ENCODE data around the gene ITGA1. TPM values are rescaled to one million over a fixed set of nuclear protein-coding genes. Genes with fewer than 3 reads are reported as not detected.
A peak's percentile ranks its signal among the peaks of the same experiment; 100 is the strongest.
"Not testable (repeated sequence)": the region's sequence is repeated elsewhere in the genome, so short reads cannot be mapped to it uniquely, and the experiment has no call there.

The ITGA1 gene
- total RNA-seq, 1 donor from 2014 or later, result 5.1 TPM

DNA sequence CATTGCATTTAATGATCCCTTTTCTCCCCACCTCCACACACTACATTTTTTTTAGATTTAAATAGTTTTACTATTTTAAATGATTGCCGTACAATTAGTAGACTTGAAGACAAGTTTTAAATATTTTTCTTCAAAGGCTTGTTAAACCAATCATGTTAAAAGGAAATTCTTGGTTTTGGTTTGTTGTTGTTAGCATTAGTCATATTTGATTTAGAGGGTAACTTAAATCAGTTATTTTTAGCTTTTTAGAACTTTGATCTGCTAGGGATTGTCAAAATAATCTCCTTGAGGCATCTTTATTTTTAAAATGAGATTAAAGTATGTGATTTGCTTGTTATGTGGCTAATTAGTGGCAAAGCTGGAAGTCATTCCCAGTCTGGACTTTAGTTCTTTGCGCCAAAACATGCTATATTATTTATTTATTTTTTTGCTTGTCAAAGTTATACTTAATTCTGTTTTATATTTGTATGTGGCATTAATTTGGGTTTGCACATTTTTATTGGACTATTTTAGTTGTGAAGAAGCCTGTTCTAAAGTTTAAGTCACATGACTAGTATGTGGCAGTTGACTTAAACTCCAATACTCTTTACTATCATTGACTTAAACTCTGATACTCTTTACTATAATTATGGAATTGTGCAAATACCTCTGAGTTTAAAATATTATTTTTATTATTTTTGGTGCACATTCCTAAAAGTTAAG lies 14.7 kb downstream of the ITGA1 start:
- no peak for ATAC-seq

DNA sequence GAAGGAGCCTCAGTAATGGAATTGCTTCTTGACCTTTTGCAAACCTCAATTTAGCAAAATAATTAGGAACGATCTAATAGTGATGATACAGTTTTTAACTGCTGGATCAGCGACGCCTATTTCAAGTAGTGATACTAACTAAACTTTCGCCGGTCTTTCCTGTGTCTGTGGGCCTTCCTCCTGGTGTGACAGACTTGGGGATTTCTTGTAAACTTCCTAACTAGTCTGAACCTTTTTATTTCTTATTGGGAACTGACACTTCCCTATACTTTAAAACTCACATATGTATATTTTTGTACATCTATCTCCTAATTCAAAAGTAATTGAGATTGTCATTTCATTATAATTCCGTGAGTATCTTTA lies 15.2 kb downstream of the ITGA1 start:
- no peak for ATAC-seq

DNA sequence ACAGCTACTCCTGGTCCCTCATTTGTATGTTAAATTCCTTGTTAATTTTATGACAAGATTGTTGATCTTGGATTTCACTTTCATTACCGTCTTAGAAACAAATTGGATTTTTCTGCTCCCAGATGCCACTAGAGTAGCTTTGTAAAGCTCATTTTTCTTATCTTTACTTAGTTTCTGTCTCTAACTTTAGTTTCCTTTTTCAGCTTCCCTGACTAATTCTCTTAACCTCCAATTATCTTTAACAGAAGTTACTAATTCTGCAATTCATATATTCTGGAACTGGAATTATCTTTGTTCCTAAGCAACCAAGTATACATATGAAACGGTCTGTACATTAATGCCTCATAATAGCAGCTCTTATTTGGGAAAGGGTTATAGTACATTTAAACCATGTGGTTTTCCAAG lies 16.7 kb downstream of the ITGA1 start:
- no peak for ATAC-seq

DNA sequence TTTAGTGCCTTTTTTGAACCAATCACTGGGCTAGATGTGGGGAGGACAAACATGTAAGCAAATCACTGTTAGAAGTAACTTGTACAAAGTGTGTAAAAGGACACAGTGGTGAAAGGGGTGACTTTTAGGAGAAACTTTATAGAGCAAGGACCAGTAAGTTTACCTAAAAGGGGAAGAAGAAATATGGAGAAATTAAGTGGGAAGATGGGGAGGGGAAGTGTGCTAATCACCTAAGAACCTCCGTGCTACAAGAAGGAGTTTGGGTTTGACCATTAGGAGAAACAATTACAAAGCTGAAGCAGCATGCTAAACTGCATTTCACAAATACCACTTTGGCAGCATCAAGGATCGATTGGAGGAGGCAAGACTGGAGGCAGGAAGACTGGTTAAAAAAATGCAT lies 17.3 kb downstream of the ITGA1 start:
- no peak for ATAC-seq

DNA sequence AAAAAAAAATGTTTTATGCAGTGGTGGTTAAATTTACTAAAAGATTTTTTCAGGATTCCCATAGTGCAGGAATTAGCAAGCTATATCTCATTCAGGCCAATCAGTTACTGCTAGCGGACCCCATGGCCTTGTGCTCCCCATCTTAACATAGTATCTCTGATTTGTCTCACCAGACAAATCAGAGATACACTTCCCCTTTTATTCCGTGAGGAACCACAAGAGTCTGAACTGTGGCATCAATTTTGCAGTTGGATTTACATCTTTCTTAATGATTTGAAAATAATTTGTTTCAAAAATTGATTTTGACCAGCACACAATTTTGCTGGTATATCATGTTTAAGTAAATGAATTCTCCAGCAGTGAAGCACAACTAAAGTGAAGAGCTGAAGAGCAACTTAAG lies 17.9 kb downstream of the ITGA1 start:
- no peak for ATAC-seq

DNA sequence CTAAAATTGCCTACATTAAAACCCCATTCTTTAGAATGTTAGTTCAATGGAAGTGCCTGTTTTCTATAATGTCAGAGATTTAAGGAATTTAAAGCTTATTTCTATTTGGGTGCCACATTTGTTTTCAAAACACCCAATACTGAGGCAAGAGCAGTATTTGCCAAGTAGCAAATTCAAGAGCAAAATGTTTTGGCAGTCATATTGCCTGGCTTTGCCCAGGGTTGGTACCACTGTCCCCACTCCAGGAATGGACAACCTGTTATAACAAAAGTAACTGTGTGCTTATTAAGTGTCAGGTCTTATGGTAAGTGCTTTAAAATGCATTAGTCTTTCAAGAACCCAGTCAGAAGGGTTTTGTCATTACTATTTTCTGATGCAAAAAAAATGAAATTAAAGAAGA lies 19.3 kb downstream of the ITGA1 start:
- ATAC-seq, result no peak

DNA sequence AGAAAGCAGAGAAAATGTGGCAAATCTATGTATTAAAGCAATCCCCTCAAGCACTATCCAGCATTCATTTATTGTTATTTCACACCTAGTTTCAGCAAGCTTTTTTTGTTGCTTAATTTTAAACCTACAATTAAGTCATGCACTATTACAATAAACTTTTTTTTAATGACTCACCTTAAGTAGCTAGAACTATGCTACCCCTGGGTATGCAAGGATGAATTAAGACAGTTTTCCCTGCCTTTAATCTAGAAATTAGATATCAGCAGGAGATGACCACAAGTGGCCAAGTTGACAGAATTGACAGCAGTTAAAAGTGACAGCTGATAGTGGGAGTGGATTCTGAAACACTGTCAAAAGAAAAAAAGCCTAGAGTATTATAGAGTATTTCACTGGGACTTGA lies 20.0 kb downstream of the ITGA1 start:
- no peak for ATAC-seq

DNA sequence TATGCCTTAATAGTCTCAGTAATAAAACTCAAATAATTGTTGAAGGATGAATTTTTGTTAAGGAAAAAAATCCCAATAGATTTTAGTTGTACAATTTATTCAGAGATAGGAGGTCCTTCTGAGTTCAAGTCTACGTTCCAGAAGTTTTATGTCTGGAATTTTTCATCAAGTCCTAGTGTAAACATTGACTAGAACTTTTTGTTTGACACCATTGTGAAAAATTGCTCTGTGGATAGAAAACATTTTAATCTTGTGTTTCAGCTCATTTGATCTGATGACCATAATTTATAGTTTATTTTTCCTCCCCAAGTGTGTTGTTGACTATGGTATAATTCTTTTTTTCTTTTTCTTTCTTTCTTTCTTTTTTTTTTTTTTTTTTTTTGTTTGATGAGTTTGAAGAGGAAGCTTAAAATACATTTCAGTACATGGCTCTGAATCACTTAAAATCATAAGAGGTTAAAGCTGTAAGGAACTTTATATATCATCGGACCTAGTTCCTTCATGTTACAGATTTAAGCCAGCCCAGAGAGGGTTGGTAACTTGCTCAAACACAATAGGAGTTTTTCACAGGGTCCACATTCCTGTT lies 20.7 kb downstream of the ITGA1 start:
- no peak for ATAC-seq

DNA sequence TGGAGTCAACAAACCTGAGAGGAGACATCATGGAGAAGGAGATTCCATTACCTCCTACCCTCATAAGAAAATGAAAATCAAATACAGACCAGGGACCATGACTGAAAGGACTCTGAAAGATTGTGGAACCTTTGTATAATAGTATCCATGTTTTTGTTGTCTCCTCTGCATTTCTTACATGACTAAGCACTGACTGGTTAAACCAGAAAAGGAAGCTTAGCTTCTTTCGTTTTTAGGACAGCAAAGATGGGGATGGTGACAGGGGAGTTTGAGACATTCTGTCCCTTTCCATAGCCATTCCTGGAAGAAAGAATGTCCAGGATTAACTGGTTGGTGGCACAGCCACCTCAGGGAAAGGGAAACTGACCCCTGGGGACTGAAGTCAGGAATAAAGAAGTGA lies 22.2 kb downstream of the ITGA1 start:
- peak; percentile 83 for ATAC-seq

DNA sequence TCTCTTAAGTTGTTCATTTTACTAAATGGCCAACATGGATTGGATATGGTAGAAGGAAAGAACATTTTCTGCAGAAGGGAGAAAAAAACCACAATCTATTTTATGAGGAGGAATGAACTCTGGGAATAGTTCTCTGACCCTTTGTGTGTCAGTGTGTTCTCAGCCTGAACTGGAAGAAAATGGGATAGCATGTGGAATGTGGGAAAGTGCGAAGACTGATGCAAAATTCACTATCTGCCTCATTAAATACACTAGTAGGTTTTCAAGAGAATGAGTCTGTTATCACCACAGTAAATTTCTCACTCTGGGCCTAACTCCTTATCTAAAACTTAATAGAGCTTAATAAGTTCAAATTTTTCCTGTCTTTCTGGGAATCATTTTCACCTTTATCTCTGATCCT lies 22.7 kb downstream of the ITGA1 start:
- ATAC-seq, result no peak

DNA sequence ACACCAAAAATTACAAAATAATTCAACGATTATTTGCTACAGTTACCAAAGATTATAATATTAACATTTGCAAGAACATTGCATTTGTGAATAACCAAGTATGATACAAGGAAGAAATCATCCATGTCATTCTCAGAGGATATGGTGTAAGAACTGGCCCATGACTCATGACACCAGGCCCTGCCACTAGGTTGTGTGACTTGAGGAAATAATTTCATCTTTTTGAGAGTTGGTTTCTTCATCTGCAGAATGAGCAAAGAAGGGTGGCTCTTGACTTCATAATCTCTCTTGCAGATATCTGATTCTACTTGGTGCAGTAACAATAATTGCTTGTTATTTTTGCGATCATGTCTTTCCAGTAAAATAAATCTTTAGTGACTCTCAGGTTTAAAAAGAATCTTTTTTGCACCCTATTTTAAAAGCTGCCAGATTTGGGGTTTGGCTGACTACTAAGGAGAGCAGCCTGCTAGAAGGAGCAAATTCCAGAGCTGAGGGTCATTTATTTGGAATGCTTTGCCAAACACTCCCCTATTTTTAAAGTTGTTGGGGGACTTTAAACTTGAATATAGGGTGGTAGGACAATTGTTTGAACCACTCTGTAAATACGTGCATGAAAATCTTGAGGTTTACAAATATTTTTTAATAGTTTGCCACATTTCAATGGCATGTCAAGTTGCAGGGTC lies 23.5 kb downstream of the ITGA1 start:
- peak; percentile 92 for ATAC-seq

DNA sequence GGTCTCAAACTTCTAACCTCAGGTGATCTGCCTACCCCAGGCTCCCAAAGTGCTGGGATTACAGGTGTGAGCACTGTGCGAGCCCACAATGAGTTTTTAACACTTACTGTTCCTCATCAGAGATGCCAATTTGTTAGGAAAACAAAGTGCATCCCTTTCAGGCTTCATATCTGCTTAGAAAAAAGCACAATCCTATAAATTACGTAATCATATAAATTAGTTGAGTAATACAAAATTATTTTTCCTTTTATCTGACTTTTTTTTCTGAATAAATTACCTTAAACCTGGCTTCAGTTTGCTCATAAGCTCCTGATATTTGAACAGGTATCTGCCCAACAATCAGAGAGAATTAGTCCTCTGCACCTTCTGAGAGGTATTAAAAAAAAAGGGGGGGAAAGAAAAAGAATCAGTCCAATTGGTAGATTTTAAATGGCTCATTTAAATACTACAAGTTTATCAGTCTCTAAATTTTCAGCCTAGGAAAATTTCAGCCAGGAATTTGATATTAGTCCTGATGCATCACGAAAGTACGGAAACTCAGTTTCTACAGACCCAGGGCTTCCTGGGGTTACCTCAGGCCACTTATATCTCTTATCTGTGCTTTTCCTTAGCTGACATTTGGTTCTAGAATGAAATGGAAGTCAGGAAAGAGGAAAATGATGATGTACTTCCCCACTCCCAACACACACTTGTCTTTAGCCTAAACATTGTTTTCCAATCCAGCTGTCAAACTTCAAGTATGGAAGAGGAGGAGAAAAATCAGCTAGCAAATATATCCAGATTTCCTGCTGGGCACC lies 26.8 kb downstream of the ITGA1 start:
- ATAC-seq, result no peak

DNA sequence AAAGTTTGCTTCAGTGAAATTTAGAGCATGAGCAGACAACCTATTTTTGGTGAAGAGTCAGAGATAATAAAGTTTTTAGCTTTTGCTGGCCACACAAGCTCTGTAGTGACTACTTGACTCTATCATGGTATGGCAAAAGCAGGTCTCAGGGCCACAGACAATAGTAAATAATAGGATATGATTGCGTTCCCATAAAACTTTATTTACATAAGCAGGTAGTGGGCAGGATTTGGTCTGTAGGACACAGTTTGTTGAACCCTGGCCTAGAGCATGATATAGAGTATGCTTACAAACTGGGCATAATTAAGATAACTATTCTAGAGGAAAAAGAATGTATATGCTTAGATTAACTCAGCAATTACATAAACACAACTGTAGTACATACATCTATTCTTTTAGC lies 30.1 kb downstream of the ITGA1 start:
- ATAC-seq, result no peak

DNA sequence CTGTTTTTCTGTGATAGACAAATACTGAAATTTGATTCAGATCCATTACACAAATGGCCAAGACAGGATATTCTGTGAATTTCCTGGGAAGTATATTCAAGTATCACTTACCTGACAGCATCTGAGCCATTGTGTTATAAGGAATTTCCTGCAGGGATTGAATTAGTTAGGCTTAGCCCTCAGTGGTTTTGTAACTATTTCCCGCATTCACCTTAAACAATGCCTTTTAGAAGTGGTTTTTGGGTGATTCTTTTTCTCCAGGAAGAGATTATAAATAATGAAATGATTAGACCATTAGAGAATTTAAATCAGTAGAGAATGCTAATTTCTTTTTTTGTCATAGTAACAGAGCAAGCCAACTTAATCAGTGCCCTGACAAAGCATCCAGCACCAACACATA lies 30.6 kb downstream of the ITGA1 start:
- no peak for ATAC-seq

DNA sequence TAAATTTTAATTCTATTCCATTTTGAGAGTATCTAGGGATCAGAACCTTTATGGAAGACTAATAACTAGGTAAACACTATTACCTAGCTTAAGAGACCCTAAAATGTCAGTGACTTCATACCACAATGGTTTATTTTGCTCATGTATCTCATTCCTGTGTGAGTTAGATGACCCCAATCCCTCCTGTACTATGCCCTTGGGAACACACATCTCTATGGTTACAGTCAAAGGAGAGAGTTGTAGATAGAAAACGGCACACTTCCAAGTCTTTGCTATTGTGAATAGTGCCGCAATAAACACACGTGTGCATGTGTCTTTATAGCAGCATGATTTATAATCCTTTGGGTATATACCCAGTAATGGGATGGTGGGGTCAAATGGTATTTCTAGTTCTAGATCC lies 31.1 kb downstream of the ITGA1 start:
- ATAC-seq, result not testable (repeated sequence)

DNA sequence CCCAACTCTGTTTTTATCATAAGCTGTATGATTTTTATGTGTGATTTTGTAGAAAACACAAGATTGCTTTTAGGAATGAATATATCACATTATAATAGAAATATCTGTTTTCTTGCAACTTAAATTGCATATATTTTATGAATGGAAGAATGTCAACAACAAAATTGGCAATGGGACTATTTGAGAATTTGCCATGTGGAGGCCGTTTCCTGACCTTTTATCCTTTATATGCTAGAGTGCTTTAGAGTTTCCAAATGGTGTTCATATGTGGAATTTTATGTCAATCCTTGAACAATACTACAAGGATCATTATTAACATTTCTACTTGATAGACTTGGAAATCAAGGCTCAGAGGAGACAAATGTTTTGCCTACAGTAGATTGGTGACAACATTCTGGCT lies 34.2 kb downstream of the ITGA1 start:
- ATAC-seq, result no peak

DNA sequence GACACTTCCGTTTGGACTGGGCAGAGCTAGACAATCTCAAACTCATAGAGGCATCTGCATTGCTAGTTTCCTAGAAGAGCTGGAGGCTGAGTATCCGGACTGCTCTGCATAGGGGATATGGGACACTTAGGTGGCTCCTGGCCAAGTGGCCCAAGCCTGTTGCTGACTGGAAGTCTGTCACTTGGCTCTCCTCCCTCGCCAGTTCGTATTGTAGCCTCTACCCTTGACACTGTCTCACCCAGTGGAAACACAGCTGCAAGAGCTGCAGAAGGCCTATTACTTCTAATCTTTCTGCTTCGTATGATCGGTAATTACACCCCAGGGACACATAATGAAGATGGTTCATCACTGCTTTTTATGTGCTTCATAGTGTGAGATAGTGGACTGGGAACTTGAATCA lies 34.7 kb downstream of the ITGA1 start:
- ATAC-seq, result no peak

DNA sequence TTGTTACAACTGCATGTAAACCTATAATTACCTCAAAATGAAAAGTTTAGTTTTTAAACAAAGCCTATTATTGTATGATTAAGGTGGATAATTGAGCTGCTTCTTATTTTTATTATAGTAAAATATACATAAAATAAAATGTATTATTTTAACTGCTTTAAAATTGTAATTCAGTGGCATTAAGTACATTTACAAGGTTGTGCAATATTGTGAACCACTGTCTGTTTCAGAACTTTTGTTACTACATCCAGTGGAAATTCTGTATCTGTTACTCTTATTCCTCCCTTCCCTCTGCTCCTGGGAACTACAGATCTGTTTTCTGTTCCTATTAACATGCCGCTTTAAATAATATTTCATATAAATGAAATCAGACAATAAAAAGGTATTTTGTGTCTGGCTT lies 37.1 kb downstream of the ITGA1 start:
- no peak for ATAC-seq

DNA sequence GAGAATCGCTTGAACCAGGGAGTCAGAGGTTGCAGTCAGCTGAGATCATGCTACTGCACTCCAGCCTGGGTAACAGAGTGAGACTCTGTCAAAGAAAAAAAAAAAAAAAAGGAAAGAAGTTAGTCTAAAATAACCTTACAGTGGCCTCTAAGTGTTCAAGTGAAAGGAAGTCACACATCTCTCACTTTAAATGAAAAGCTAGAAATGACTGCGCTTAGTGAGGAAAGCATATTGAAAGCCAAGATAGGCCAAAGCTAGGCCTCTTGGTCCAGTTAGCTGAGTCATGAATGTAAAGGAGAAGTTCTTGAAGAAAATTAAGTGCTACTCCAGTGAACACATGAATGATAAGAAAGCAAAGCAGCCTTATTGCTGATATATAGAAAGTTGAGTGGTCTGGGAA lies 38.1 kb downstream of the ITGA1 start:
- no peak for ATAC-seq

DNA sequence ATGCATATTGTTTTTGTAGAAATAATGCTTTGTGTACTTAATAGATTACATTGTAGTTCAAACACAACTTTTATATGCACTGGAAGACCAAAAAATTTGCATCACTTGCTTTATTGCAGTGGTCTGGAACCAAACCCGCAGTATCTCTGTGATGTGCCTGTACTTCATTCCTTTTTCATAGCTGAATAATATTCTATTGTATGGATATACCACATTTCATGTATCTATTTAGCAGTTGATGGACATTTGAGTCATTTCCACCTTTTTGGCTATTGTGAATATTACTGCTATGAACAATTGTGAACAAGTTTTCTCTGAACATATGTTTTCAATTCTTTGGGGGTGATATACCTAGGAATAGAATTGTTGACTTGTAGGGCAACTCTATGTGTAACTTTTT lies 40.1 kb downstream of the ITGA1 start:
- no peak for ATAC-seq

DNA sequence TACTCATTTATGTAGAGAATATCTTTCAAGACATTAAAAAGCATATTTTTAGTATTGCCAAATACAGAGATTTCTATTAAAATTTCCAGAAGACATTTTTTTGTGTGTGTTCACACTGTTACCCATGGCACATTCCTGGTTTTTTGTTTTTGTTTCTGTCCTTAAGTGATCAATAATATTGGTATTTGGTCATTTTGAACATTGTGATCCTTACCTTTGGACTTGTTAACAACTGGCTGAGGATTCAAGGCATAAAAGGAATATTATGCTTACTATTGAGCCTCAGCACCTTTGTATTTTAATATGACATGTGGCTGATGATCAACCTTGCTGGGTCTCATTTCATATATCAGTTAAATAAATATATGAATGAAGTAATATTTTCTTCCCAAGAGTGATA lies 41.9 kb downstream of the ITGA1 start:
- ATAC-seq, result no peak

DNA sequence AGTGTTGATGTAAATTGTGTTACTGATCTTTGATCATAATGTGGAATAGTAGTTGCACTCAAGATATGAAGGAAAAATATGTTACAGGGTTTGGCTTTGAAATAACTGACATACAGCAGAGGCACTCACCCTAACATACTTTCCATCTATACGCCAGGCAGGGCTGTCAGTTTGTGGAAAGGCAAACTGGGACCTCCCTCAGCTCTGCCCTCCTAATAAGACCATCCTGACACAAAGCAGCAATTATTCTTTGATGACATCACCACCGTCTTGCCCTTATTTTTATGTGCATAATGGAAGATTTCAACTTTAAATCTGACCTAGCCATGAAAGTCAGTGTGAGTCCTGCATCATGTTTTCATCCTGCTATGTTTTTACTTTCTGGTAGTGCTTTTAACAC lies 42.9 kb downstream of the ITGA1 start:
- ATAC-seq, result no peak

DNA sequence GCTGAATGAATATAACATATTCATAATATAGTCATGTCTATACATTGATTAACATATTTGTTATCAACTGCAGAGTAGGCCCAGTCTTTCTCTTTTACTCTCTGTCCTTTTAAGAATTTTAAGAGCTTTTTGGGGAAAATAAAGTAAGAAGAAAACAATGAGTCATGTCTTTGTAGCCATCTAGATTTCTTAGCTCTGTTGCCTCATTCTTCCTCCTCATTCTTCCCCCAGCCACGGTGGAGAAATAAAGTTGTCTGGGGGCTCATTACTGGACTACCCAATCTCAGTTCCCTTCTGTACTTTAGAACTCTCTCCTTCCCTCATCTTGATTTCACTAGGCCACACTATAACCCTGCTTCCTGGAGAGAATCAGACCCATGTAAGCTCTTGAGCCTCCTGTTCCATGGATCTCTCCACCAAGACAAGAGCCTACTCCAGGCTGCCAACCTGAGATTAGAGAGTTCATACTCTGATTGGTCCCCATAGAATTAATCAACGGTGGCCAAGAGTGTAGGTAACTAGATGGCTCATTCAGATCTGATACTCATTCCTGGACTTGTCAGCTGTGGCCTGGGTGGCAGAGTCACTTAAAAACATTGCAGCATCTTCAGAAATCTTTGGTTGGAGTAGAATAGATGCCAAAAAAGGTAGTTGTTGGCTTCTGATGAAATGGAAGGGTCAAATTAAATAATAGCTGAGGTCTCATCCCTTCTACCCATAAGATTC lies 44.2 kb downstream of the ITGA1 start:
- no peak for ATAC-seq
